K562 (cell line): ENCODE results near the gene PSMD2. TPM values are rescaled to one million over a fixed set of nuclear protein-coding genes. Genes with fewer than 3 reads are reported as not detected.

Source experiments
- CBFA2T2 ChIP-seq: fragments of 450-650 bp; conservative IDR thresholded peaks from 2 replicates; pipeline ENCODE4 v1.6.1; 2017; ENCODE audit warnings: mild to moderate bottlenecking
- CHD1 ChIP-seq: fragments of 200-600 bp; sonication (generic); IDR thresholded peaks from one replicate; pipeline ENCODE4 v1.6.1; 2012; ENCODE audit warnings: mild to moderate bottlenecking, moderate library complexity, low read length, inconsistent platforms
- FOSL1 ChIP-seq: fragments of 200-800 bp; sonication (Bioruptor generic); conservative IDR thresholded peaks from 2 replicates; pipeline ENCODE4 v1.6.1; 2016; ENCODE audit warnings: missing genetic modification characterization, missing compliant biosample characterization
- GABPB1 ChIP-seq: sonication (generic); formaldehyde crosslinking; IDR thresholded peaks from 2 replicates; pipeline ENCODE4 v1.8.0; 2022; ENCODE audit warnings: mild to moderate bottlenecking, missing genetic modification reagents
- POLR2A ChIP-seq: fragments of 450-650 bp; conservative IDR thresholded peaks from 2 replicates; pipeline ENCODE4 v1.6.1; 2016
- RBFOX2 ChIP-seq: fragments of 200-400 bp; formaldehyde crosslinking; IDR thresholded peaks from 2 replicates; pipeline ENCODE4 v1.6.1; 2017; ENCODE audit warnings: low read depth, mild to moderate bottlenecking, low read length, moderate library complexity
- SIN3A ChIP-seq, 2 experiments: fragments of 150-350 bp in 1 of 2; IDR thresholded peaks; 2 replicates each; pipeline ENCODE4 v1.6.1; 2011 to 2016; ENCODE audit warnings: borderline replicate concordance in 2 of 2, low read depth in 2 of 2, low read length in 2 of 2, mild to moderate bottlenecking in 2 of 2, moderate library complexity in 2 of 2; ENCODE audit not compliant: control insufficient read depth in 1 of 2
- SMAD4 ChIP-seq: fragments of 250-450 bp; sonication (Bioruptor Pico); conservative IDR thresholded peaks from 2 replicates; pipeline ENCODE4 v1.8.0; 2021; ENCODE audit warnings: inconsistent platforms, mild to moderate bottlenecking, moderate library complexity
- SMARCC2 ChIP-seq: fragments of 450-650 bp; IDR thresholded peaks from 2 replicates; pipeline ENCODE4 v1.6.1; 2017; ENCODE audit warnings: antibody characterized with exemption, moderate library complexity, mild to moderate bottlenecking, low read depth
- SRSF9 ChIP-seq: fragments of 200-400 bp; formaldehyde crosslinking; IDR thresholded peaks from 2 replicates; pipeline ENCODE4 v1.6.1; 2017; ENCODE audit warnings: low read depth, low read length, borderline replicate concordance
- SUPT5H ChIP-seq: fragments of 450-650 bp; IDR thresholded peaks from 2 replicates; pipeline ENCODE4 v1.6.1; 2016
- TAF9B ChIP-seq: fragments of 450-650 bp; IDR thresholded peaks from 2 replicates; pipeline ENCODE4 v1.6.1; 2018; ENCODE audit warnings: mild to moderate bottlenecking; ENCODE audit not compliant: partially characterized antibody
- YY1 ChIP-seq, 3 experiments: IDR thresholded peaks; 2 replicates each; pipeline ENCODE4 v1.6.1; 2011; ENCODE audit warnings: low read length in 2 of 3, mild to moderate bottlenecking in 2 of 3, moderate library complexity in 2 of 3, borderline replicate concordance in 1 of 3, control low read depth in 1 of 3, low read depth in 1 of 3; ENCODE audit not compliant: insufficient read depth in 3 of 3, insufficient replicate concordance in 2 of 3, control insufficient read depth in 1 of 3, insufficient read length in 1 of 3; ENCODE audit errors: extremely low read depth in 1 of 3
- ZNF354B ChIP-seq: fragments of 250-450 bp; sonication (Bioruptor Pico); IDR thresholded peaks from 2 replicates; pipeline ENCODE4 v1.4.0; 2020
- polyA plus RNA-seq, 8 experiments: library from polyadenylated mRNA; depleted of rRNA in 4 of 8; stranded (reverse) in 5 of 8; unstranded in 3 of 8; fragments of >200 nt; fragmentation: Nextera tagmentation in 2 of 8; fragmentation: Illumina TruSeq in 1 of 8; extraction: Ambion mirVana in 2 of 8; extraction: Trizol in 1 of 8; gene quantifications; 2 replicates each; pipeline versions ENCODE4 v1.2.1 to v1.2.3, GENCODE V29; 2011 to 2014; ENCODE audit warnings: inconsistent platforms in 1 of 8, missing spikeins in 1 of 8
- total RNA-seq, 7 experiments: library from RNA; depleted of rRNA in 6 of 7; stranded (reverse); fragments of >200 nt in 6 of 7; fragmentation: Illumina TruSeq in 2 of 7; extraction: Trizol in 2 of 7; gene quantifications; 2 replicates each; pipeline versions ENCODE4 v1.2.1 to v1.2.3, GENCODE V29; 2011 to 2021; ENCODE audit warnings: low replicate concordance in 1 of 7
- TF ChIP-seq, protein P1 (sequence below): fragments of 250-450 bp; sonication (Bioruptor Pico); IDR thresholded peaks from 2 replicates; pipeline ENCODE4 v1.9.0; 2021; ENCODE audit warnings: mild to moderate bottlenecking, inconsistent platforms
- TF ChIP-seq, protein P2 (sequence below), 2 experiments: fragments of 450-650 bp; formaldehyde crosslinking in 1 of 2; IDR thresholded peaks; 2 replicates each; pipeline versions ENCODE4 v1.4.0 to v1.6.1; 2014 to 2020; ENCODE audit warnings: mild to moderate bottlenecking in 2 of 2, borderline replicate concordance in 1 of 2, low read depth in 1 of 2

The PSMD2 gene
- total and polyA plus RNA-seq, 9 of the 15 experiments (the other 6 are each of a cell fraction or from before 2014, with no cell fraction given), result 152 to 484 (median 295) TPM

DNA sequence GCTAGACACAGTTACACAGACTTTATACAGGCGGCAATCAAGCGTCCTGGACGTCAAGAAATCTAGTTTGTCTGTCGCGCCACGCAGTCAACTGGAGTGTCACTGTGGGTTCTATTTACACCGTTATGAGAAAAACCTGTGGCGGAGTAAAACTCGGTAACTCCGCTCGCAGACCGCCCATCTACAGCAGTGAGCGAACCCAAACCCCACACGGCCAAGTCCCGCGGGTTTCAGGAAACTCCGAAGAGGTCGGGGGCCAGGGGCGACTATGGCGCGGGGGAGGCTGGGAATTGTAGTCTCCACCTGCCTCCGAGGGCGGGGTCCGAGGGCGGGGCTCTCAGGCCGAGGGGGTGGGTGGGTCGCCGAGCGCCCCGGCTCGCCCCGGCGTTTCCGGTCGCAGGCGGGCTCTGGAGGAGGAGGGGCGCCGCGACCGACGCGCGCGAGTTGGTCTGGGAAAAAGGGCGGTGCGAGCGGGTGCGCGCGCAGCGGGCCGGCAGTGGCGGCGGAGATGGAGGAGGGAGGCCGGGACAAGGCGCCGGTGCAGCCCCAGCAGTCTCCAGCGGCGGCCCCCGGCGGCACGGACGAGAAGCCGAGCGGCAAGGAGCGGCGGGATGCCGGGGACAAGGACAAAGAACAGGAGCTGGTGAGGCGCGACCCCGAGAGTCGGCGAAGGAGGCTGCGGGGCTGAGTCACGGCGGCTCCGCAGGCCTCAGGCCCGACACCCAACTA, at the start of gene PSMD2 (continued):
- TF ChIP-seq RBFOX2 (peak; percentile 82), CHD1 (no peak), SIN3A (IDR thresholded peaks at IDR 0.05; ENCODE audit: borderline replicate concordance in 2 of 2, control insufficient read depth in 1 of 2, low read depth in 2 of 2, low read length in 2 of 2) (peak in 1 of 2 experiments; percentile 21; a peak in 2 of 4 replicates), SRSF9 (no peak), SUPT5H (peak; percentile 84), CBFA2T2 (no peak), YY1 (IDR thresholded peaks at IDR 0.05; ENCODE audit: borderline replicate concordance in 1 of 3, control insufficient read depth in 1 of 3, extremely low read depth in 1 of 3, insufficient read depth in 3 of 3, insufficient read length in 1 of 3, insufficient replicate concordance in 2 of 3, low read depth in 1 of 3, low read length in 2 of 3) (peak in 2 of 3 experiments; percentile 30 to 62), ZNF354B (no peak), FOSL1 (0 out of 2 replicates have a peak, but pooled peaks have one; percentile 56), POLR2A (peak; percentile 91), GABPB1 (CRISPR knock-in tag) (peak; percentile 85), TAF9B (peak; percentile 77), SMARCC2 (0 out of 2 replicates have a peak, but pooled peaks have one; percentile 23), SMAD4 (CRISPR knock-in tag) (peak; percentile 29; the same call in 1 of the 2 replicates)
- TF ChIP-seq, protein P1, sequence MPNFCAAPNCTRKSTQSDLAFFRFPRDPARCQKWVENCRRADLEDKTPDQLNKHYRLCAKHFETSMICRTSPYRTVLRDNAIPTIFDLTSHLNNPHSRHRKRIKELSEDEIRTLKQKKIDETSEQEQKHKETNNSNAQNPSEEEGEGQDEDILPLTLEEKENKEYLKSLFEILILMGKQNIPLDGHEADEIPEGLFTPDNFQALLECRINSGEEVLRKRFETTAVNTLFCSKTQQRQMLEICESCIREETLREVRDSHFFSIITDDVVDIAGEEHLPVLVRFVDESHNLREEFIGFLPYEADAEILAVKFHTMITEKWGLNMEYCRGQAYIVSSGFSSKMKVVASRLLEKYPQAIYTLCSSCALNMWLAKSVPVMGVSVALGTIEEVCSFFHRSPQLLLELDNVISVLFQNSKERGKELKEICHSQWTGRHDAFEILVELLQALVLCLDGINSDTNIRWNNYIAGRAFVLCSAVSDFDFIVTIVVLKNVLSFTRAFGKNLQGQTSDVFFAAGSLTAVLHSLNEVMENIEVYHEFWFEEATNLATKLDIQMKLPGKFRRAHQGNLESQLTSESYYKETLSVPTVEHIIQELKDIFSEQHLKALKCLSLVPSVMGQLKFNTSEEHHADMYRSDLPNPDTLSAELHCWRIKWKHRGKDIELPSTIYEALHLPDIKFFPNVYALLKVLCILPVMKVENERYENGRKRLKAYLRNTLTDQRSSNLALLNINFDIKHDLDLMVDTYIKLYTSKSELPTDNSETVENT (CRISPR knock-in tag), result peak; percentile 96
- TF ChIP-seq, protein P2, sequence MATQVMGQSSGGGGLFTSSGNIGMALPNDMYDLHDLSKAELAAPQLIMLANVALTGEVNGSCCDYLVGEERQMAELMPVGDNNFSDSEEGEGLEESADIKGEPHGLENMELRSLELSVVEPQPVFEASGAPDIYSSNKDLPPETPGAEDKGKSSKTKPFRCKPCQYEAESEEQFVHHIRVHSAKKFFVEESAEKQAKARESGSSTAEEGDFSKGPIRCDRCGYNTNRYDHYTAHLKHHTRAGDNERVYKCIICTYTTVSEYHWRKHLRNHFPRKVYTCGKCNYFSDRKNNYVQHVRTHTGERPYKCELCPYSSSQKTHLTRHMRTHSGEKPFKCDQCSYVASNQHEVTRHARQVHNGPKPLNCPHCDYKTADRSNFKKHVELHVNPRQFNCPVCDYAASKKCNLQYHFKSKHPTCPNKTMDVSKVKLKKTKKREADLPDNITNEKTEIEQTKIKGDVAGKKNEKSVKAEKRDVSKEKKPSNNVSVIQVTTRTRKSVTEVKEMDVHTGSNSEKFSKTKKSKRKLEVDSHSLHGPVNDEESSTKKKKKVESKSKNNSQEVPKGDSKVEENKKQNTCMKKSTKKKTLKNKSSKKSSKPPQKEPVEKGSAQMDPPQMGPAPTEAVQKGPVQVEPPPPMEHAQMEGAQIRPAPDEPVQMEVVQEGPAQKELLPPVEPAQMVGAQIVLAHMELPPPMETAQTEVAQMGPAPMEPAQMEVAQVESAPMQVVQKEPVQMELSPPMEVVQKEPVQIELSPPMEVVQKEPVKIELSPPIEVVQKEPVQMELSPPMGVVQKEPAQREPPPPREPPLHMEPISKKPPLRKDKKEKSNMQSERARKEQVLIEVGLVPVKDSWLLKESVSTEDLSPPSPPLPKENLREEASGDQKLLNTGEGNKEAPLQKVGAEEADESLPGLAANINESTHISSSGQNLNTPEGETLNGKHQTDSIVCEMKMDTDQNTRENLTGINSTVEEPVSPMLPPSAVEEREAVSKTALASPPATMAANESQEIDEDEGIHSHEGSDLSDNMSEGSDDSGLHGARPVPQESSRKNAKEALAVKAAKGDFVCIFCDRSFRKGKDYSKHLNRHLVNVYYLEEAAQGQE (IDR thresholded peaks at IDR 0.05; ENCODE audit: borderline replicate concordance), result no peak
- TF ChIP-seq, protein P2 (CRISPR knock-in tag; IDR thresholded peaks at IDR 0.05; ENCODE audit: low read depth), result 0 out of 2 replicates have a peak, but pooled peaks have one; percentile 68
